ENCODE measurements around the gene TRPV3.
"Not testable (repeated sequence)": the region's sequence is repeated elsewhere in the genome, so short reads cannot be mapped to it uniquely, and the experiment has no call there.

Gene TRPV3

DNA sequence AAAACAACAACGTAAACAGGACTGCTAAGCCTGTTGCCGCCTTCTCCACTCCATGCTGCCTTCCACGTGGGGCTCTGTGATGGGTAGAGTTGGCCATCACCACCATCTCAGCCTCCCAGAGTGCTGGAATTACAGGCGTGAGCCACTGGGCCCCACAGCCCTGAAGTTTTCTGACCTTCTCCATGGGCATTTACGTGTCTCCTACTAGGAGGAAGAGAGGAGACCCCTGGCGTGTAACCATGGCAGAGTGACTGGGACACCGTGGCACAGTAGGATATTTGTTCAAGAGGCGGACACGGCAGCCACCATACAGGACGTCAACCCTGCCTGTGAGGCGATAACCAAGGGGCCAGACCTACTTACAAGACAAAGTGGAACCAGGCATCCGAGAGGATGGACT is 31.1 kb downstream of the TRPV3 start:
- TF ChIP-seq, protein P1, sequence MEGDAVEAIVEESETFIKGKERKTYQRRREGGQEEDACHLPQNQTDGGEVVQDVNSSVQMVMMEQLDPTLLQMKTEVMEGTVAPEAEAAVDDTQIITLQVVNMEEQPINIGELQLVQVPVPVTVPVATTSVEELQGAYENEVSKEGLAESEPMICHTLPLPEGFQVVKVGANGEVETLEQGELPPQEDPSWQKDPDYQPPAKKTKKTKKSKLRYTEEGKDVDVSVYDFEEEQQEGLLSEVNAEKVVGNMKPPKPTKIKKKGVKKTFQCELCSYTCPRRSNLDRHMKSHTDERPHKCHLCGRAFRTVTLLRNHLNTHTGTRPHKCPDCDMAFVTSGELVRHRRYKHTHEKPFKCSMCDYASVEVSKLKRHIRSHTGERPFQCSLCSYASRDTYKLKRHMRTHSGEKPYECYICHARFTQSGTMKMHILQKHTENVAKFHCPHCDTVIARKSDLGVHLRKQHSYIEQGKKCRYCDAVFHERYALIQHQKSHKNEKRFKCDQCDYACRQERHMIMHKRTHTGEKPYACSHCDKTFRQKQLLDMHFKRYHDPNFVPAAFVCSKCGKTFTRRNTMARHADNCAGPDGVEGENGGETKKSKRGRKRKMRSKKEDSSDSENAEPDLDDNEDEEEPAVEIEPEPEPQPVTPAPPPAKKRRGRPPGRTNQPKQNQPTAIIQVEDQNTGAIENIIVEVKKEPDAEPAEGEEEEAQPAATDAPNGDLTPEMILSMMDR (IDR thresholded peaks at IDR 0.05; ENCODE audit: borderline replicate concordance, insufficient read depth, low read depth, low read length), result no peak
- H3K4me3 ChIP-seq (ENCODE audit: low read depth, low read length), result no peak overlapping the region

- TF ChIP-seq, protein P1 (IDR thresholded peaks at IDR 0.05; ENCODE audit: borderline replicate concordance, insufficient read depth, low read depth, low read length), result no peak
- no peak overlapping the region for H3K4me3 ChIP-seq (ENCODE audit: low read depth, low read length)
Measured at GRCh38 chr17:3524024-3524423, 33.6 kb downstream of the TRPV3 start.

DNA sequence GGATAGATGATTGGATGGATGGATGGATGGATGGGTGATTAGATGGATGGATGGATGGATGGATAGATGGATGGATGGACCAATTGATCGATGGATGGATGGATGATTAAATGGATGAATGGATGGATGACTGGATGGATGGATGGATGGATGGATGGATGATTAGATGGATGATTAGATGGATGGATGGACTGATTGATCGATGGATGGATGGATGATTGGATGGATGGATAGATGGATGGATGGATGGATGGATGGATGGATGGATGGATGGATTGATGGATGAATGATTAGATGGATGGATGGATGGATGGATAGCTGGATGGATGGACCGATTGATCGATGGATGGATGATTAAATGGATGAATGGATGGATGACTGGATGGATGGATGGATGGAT is 38.1 kb downstream of the TRPV3 start:
- H3K4me3 ChIP-seq (ENCODE audit: low read depth, low read length), result not testable (repeated sequence)

DNA sequence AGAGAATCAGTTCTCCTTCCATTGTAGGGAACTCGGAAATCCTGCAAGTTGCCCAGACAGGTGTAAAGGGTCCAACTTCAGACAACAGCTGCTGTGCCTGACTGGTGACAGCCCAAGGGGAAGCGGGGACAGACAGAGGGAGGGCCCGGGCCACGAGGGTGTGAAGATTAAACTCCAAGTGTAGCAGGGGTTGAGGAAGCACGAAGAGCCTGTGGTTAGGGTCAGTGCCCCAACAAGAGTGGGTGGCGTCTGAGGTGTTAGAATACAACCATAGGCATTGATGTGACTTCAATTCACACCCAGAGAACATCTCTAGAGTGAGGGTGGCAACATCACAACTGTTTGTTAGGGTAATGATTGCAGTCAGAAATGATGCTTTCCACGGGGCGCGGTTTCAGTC is 42.7 kb downstream of the TRPV3 start:
- no peak overlapping the region for H3K4me3 ChIP-seq (ENCODE audit: low read depth, low read length)
- TF ChIP-seq, protein P1 (IDR thresholded peaks at IDR 0.05; ENCODE audit: borderline replicate concordance, insufficient read depth, low read depth, low read length), result no peak

- H3K4me3 ChIP-seq (ENCODE audit: low read depth, low read length), result not testable (repeated sequence)
Measured at GRCh38 chr17:3514167-3514566, 43.4 kb downstream of the TRPV3 start.

- TF ChIP-seq, protein P1 (IDR thresholded peaks at IDR 0.05; ENCODE audit: borderline replicate concordance, insufficient read depth, low read depth, low read length), result no peak
Measured at GRCh38 chr17:3513305-3514035, 44.1 kb downstream of the TRPV3 start.

DNA sequence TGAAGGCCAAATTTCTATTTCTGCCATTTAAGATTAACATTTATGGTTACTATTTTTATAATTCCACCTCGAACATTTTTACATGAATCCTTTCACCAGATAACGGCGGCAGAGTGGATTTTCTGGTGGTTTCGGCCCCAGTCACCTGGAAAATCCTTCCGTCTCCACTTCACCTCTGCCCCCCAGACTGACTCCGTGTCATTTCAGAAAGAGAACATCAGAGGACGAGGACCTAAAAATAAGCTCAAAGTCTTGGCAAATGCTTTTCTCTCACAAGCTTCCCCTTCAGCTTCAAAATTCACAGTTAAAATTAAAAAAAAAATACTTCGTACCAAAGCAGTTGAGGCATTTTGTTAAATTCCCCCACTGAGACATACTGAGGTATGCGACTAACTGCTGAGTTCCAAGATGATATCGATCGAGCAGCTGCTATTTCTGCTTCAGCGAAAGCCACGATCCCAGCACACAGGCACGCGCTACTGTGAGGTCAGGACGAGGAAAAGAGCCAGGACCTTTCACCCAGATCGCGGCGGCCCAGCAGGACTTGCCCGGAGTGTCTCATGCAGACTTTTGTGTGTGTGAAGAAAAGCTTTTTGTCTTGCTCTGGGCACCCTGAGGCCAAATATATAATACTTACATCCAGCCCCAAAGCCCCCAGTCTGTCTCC is 45.0 kb downstream of the TRPV3 start:
- H3K4me3 ChIP-seq (ENCODE audit: low read depth, low read length), result no peak overlapping the region
- TF ChIP-seq, protein P1 (IDR thresholded peaks at IDR 0.05; ENCODE audit: borderline replicate concordance, insufficient read depth, low read depth, low read length), result no peak

More at GRCh38 chr17:3513305-3514035, 44.1 kb downstream of the TRPV3 start:
- no peak overlapping the region for H3K4me3 ChIP-seq (ENCODE audit: low read depth, low read length)

DNA sequence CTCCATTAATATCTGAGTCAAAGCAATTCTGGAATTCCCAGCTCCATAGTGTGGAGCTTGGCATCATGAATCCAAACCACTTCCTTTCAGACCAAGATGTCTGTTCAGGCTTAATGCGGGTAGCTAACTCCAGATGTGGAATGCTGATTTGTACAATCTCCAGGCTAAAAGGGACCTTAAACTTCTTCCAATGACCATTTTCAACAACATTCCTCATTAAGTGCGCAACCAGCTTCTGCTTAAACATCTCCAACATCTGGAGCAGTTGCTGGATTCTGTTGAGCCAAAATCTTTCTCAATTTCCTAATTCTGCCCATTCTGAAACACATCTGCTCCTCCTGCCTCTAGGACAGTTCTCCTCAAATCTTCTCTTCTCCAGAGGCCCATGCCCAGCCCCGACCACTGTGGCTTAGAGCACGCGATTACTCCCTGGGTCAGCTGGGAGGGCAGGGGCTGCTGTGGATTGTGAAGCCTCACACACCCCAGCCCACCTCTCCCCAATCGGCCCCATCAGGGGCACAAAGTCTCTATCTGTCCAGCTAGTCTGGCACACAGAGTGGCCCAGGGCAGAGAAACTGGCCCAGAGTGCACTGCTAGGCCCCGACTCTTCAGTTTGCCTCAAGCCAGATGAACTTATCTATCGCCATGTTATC is 45.6 kb downstream of the TRPV3 start:
- no peak overlapping the region for H3K4me3 ChIP-seq (ENCODE audit: low read depth, low read length)
- TF ChIP-seq, protein P1 (IDR thresholded peaks at IDR 0.05; ENCODE audit: borderline replicate concordance, insufficient read depth, low read depth, low read length), result no peak

Data from GM12875 (cell line).